H1 (cell line): ENCODE results near the gene MPHOSPH10.
"Not testable (repeated sequence)": the region's sequence is repeated elsewhere in the genome, so short reads cannot be mapped to it uniquely, and the experiment has no call there.

Experiments
- CTCF ChIP-seq, 3 experiments: IDR thresholded peaks; 1 replicate in 2 of 3; 2 replicates in 1 of 3; pipeline versions ENCODE4 v1.5.1 to v1.6.1; 2011; ENCODE audit warnings: low read length in 3 of 3, mild to moderate bottlenecking in 3 of 3, inconsistent platforms in 2 of 3, low read depth in 1 of 3, moderate library complexity in 1 of 3; ENCODE audit not compliant: insufficient read depth in 1 of 3; ENCODE audit errors: control extremely low read depth in 1 of 3
- POLR2AphosphoS5 ChIP-seq: IDR thresholded peaks from 2 replicates; pipeline ENCODE4 v1.6.1; 2011; ENCODE audit warnings: low read depth, low read length
- RAD21 ChIP-seq, 2 experiments: IDR thresholded peaks in 1 of 2; conservative IDR thresholded peaks in 1 of 2; 2 replicates each; pipeline ENCODE4 v1.6.1; 2011; ENCODE audit warnings: low read depth in 2 of 2, low read length in 2 of 2, improper control_type of control experiment in 1 of 2, inconsistent platforms in 1 of 2, mild to moderate bottlenecking in 1 of 2, moderate library complexity in 1 of 2
- SIX5 ChIP-seq: IDR thresholded peaks from 2 replicates; pipeline ENCODE4 v1.6.1; 2011; ENCODE audit warnings: mild to moderate bottlenecking, low read depth, low read length
- SRF ChIP-seq: IDR thresholded peaks from 2 replicates; pipeline ENCODE4 v1.6.1; 2011; ENCODE audit warnings: mild to moderate bottlenecking, low read depth, low read length, moderate library complexity
- USF2 ChIP-seq: IDR thresholded peaks from 2 replicates; pipeline ENCODE4 v1.6.1; 2011; ENCODE audit warnings: low read length, improper control_type of control experiment

GRCh38 chr2:71085325-71086003, 45.0 kb upstream of the MPHOSPH10 start:
- not testable (repeated sequence) for TF ChIP-seq CTCF (IDR thresholded peaks at IDR 0.05; ENCODE audit: control extremely low read depth in 1 of 3, insufficient read depth in 1 of 3, low read depth in 1 of 3, low read length in 3 of 3); SRF; POLR2AphosphoS5; RAD21 (IDR thresholded peaks at IDR 0.05 in 1 of 2, conservative IDR thresholded peaks at IDR 0.05 in 1 of 2; ENCODE audit: low read depth in 2 of 2, low read length in 2 of 2); USF2; SIX5
